SK-N-SH treated with all-trans-retinoic acid at 6 μM for 48 hours (cell line): ENCODE data around the gene GPC6.

Source experiments
- ARNTL ChIP-seq: fragments of 450-650 bp; formaldehyde crosslinking; IDR thresholded peaks from 2 replicates; pipeline ENCODE4 v1.5.0; 2020; ENCODE audit warnings: low read depth, mild to moderate bottlenecking, moderate library complexity, borderline replicate concordance
- BACH2 ChIP-seq: fragments of 250-450 bp; sonication (Bioruptor Pico); IDR thresholded peaks from 2 replicates; pipeline ENCODE4 v1.9.0; 2021; ENCODE audit warnings: mild to moderate bottlenecking, borderline replicate concordance
- CREB5 ChIP-seq: fragments of 250-450 bp; sonication (Bioruptor Pico); IDR thresholded peaks from 2 replicates; pipeline ENCODE4 v1.5.1; 2020; ENCODE audit warnings: low read depth, mild to moderate bottlenecking, moderate library complexity
- CSDC2 ChIP-seq: fragments of 250-450 bp; sonication (Bioruptor Pico); IDR thresholded peaks from 2 replicates; pipeline ENCODE4 v1.5.0; 2020; ENCODE audit warnings: mild to moderate bottlenecking, moderate library complexity
- ESRRG ChIP-seq: fragments of 250-450 bp; sonication (Bioruptor Pico); IDR thresholded peaks from 2 replicates; pipeline ENCODE4 v1.6.1; 2021; ENCODE audit warnings: mild to moderate bottlenecking
- OSR1 ChIP-seq: fragments of 250-450 bp; sonication (Bioruptor Pico); IDR thresholded peaks from 2 replicates; pipeline ENCODE4 v1.8.0; 2022; ENCODE audit warnings: moderate library complexity, mild to moderate bottlenecking, inconsistent platforms
- PATZ1 ChIP-seq: fragments of 250-450 bp; sonication (Bioruptor Pico); IDR thresholded peaks from 2 replicates; pipeline ENCODE4 v1.8.0; 2020; ENCODE audit warnings: mild to moderate bottlenecking, moderate library complexity, borderline replicate concordance
- RARB ChIP-seq: fragments of 250-450 bp; sonication (Bioruptor Pico); IDR thresholded peaks from 2 replicates; pipeline ENCODE4 v1.8.0; 2021; ENCODE audit warnings: mild to moderate bottlenecking, moderate library complexity
- TSHZ2 ChIP-seq: fragments of 250-450 bp; sonication (Bioruptor Pico); IDR thresholded peaks from 2 replicates; pipeline ENCODE4 v1.5.0; 2020; ENCODE audit warnings: mild to moderate bottlenecking, moderate library complexity
- ZFP3 ChIP-seq: fragments of 250-450 bp; sonication (Bioruptor Pico); IDR thresholded peaks from 2 replicates; pipeline ENCODE4 v1.5.0; 2020; ENCODE audit warnings: mild to moderate bottlenecking, moderate library complexity

- no peak for TF ChIP-seq CREB5
- no peak for TF ChIP-seq ESRRG (CRISPR knock-in tag)
- no peak for TF ChIP-seq CSDC2 (CRISPR knock-in tag)
- TF ChIP-seq OSR1: no peak
- TF ChIP-seq ARNTL: no peak
- no peak for TF ChIP-seq RARB
- TF ChIP-seq PATZ1: no peak
- no peak for TF ChIP-seq BACH2
- no peak for TF ChIP-seq ZFP3 (CRISPR knock-in tag)
- no peak for TF ChIP-seq TSHZ2
Observed at GRCh38 chr13:94140027-94140426, 913.4 kb downstream of the GPC6 start.
